LNCaP clone FGC (cell line): ENCODE measurements around the gene LEMD1.
A peak's percentile ranks its signal among the peaks of the same experiment; 100 is the strongest.

Experiments
- DNase-seq: peaks from one replicate; pipeline ENCODE4 v3.0.0-alpha.2; 2011; ENCODE audit warnings: low read depth
- H3K4me3 ChIP-seq: 2 replicates; pipeline ENCODE4 v1.5.1; 2011; ENCODE audit warnings: mild to moderate bottlenecking, low read depth, low read length, control low read depth
- TF ChIP-seq, protein P1 (sequence below): IDR thresholded peaks from 2 replicates; pipeline ENCODE4 v1.5.1; 2012; ENCODE audit warnings: mild to moderate bottlenecking; ENCODE audit not compliant: control insufficient read depth, insufficient read depth; ENCODE audit errors: extremely low read depth

The LEMD1 gene

DNA sequence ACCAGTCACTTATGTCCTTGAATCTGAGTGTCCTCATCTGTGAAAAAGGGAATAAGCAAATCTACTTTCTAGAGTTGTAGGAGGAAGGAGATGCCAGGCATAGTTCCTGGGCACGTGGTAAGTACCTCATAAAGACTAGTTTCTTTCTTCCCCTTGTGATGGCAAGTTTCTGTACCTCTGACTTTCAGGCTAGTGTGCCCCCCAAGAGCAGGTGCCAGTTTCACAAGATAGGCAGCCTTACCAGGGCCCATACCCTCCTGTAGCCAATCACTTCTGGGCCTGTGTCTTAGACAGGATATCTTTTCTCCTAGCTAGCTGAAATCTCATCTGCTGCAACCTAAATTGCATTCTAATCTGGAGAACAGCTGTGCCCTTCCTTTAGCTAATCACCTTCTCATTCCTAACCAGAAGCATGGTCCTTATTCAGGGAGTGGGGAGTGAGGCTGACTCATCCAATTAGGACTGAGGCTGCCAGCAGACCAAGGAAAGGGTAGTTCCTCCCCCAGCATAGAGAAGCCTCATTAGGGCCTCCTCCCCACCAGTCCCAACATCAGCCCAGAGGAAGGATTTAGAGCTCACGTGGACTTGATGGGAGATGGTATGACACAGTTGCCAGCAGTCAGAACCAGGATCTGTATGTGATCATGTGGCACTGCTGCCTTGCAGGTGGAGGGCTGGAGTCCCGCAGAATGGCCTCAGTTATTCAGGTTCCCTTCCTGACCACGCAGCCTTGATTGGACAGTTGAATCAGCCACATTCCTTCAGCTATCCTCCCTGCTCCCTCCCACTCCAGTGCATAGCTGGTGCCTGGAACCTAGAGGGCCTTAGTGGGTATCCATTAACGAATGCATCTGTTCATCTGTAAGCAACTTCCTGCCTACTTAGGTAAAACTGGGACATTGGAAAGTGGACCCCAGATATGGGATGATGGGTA is 73.0 kb downstream of the LEMD1 start:
- DNase-seq = no peak
- no peak overlapping the region for H3K4me3 ChIP-seq
- TF ChIP-seq, protein P1, sequence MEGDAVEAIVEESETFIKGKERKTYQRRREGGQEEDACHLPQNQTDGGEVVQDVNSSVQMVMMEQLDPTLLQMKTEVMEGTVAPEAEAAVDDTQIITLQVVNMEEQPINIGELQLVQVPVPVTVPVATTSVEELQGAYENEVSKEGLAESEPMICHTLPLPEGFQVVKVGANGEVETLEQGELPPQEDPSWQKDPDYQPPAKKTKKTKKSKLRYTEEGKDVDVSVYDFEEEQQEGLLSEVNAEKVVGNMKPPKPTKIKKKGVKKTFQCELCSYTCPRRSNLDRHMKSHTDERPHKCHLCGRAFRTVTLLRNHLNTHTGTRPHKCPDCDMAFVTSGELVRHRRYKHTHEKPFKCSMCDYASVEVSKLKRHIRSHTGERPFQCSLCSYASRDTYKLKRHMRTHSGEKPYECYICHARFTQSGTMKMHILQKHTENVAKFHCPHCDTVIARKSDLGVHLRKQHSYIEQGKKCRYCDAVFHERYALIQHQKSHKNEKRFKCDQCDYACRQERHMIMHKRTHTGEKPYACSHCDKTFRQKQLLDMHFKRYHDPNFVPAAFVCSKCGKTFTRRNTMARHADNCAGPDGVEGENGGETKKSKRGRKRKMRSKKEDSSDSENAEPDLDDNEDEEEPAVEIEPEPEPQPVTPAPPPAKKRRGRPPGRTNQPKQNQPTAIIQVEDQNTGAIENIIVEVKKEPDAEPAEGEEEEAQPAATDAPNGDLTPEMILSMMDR = no peak

DNA sequence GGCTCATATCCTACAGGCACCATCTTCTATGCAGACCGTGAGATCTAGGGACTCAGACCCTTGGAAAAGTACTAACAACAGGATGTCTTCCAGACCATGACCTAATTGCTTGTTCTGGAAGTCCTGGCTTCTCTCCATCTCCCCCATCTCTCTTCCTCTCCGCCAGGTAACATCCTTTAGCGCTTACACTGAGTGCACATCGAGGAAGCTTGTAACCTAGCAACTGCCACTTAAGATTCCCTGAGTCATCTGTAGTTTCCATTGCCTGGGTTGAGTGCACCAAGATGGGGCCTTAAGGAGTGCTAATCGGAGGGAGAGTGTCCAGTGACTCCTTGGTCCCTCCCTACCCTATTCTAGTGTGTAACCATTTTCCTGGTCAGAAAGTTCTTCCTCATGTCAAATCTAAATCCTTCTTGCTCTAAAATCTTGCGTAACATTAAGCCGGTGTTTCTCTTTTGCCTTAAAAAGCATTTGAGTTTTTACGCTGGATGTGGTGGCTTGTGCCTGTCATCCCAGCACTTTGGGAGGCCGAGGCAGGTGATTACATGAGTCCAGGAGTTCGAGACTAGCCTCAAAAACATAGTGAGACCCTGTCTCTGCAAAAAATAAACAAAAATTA is 74.8 kb downstream of the LEMD1 start:
- no peak overlapping the region for H3K4me3 ChIP-seq
- DNase-seq = no peak
- TF ChIP-seq, protein P1 = no peak

DNA sequence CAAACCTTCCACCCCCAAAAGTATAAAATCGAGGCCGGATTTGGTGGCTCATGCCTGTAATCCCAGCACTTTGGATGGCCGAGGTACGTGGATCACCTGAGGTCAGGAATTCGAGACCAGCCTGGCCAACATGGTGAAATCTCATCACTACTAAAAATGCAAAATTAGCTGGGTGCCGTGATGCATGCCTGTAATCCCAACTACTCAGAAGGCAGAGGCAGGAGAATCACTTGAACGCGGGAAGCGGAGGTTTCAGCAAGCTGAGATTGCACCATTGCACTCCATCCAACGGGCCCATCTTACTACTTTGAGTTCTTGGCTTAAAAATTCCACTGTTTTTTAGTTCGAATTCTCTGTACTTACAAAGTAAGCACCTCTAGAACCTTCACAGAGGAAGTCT is 76.1 kb downstream of the LEMD1 start:
- TF ChIP-seq, protein P1 = no peak
- no peak for DNase-seq
- no peak overlapping the region for H3K4me3 ChIP-seq

GRCh38 chr1:205344066-205344928 is 77.6 kb downstream of the LEMD1 start:
- no peak for DNase-seq
- H3K4me3 ChIP-seq = peak overlapping the region; percentile 36
- TF ChIP-seq, protein P1 = 0 out of 2 replicates have a peak, but pooled peaks have one; percentile 10

- no peak for DNase-seq
- TF ChIP-seq, protein P1 = no peak
- H3K4me3 ChIP-seq = peak overlapping the region; percentile 36
Observed at GRCh38 chr1:205343431-205344065, 78.3 kb downstream of the LEMD1 start.

GRCh38 chr1:205342986-205343385 is 78.9 kb downstream of the LEMD1 start:
- TF ChIP-seq, protein P1 = no peak
- DNase-seq = no peak
- H3K4me3 ChIP-seq = no peak overlapping the region
